Measurements from ENCODE around the gene THUMPD3.

Gene THUMPD3

DNA sequence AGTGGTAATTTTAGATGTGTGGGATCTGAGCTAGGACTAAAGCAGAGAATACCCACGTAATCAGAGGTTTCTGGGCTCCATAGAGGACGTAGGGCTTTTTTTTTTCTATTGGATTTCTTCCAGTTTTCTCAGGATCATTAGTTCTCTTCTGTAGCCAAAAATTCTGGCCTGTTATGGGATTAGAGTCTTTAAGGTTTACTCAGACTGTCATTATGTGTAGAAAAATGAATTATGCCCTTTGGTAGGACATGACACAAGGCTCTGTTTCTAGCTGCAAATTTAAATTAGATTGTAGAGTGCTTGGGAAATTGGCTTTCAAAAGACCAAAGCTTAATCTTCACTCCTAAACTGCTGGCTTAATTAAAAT lies 36.5 kb downstream of the THUMPD3 start:
- peak overlapping the region; percentile 86 for H3K4me3 ChIP-seq (ENCODE audit: low read depth, low read length)
- TF ChIP-seq, protein P1, sequence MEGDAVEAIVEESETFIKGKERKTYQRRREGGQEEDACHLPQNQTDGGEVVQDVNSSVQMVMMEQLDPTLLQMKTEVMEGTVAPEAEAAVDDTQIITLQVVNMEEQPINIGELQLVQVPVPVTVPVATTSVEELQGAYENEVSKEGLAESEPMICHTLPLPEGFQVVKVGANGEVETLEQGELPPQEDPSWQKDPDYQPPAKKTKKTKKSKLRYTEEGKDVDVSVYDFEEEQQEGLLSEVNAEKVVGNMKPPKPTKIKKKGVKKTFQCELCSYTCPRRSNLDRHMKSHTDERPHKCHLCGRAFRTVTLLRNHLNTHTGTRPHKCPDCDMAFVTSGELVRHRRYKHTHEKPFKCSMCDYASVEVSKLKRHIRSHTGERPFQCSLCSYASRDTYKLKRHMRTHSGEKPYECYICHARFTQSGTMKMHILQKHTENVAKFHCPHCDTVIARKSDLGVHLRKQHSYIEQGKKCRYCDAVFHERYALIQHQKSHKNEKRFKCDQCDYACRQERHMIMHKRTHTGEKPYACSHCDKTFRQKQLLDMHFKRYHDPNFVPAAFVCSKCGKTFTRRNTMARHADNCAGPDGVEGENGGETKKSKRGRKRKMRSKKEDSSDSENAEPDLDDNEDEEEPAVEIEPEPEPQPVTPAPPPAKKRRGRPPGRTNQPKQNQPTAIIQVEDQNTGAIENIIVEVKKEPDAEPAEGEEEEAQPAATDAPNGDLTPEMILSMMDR (IDR thresholded peaks at IDR 0.05; ENCODE audit: low read depth, low read length) = no peak
- no peak for TF ChIP-seq MYC (IDR thresholded peaks at IDR 0.05; ENCODE audit: low read depth, low read length)
- TF ChIP-seq, protein P2, sequence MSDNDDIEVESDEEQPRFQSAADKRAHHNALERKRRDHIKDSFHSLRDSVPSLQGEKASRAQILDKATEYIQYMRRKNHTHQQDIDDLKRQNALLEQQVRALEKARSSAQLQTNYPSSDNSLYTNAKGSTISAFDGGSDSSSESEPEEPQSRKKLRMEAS (IDR thresholded peaks at IDR 0.05; ENCODE audit: low read depth, low read length) = no peak
- no peak for TF ChIP-seq POLR2A (IDR thresholded peaks at IDR 0.05; ENCODE audit: extremely low read depth, insufficient read length)
- DNase-seq (ENCODE audit: low read depth) = no peak

DNA sequence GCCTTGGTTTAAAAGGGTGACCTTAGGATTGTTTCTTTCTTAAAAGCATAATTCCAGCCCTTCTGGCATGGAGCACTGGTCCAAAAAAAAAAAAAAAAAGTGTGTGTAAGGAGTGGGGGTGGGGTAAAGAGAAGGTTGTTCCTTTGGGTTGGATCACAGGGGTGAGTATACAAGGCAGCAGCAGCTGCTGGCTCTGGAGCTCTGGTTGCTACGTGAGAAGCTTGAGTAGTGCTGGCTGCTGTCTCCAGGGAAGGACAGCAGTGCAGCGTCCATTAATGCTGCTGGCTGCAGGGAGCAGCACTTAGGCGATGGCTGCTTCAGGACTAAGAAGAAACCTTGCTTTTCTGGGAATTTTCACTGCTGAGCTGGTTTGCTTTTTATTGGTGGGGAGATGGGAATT lies 36.9 kb downstream of the THUMPD3 start:
- H3K4me3 ChIP-seq (ENCODE audit: low read depth, low read length) = peak overlapping the region; percentile 86
- peak; percentile 80 for DNase-seq (ENCODE audit: low read depth)
- TF ChIP-seq POLR2A (IDR thresholded peaks at IDR 0.05; ENCODE audit: extremely low read depth, insufficient read length) (no peak), MYC (IDR thresholded peaks at IDR 0.05; ENCODE audit: low read depth, low read length) (no peak)

DNA sequence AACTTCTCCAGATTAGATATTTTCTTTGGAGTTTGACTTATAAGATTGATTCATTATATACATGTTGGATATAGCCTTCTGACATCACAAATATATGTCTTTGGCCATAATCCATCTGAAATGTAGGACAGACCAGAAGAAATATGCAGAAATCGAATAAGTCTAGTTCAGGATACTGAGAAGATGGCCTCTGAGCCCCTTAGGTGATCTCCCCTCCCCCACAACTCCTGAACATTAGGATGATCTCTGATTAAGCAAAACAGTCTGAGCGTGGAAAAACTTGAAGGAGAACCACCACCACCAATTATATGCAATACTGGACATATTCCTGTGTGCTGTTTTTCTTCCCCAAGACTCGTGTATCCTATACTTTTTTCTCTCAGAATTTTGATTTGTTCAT lies 37.8 kb downstream of the THUMPD3 start:
- peak overlapping the region; percentile 86 for H3K4me3 ChIP-seq (ENCODE audit: low read depth, low read length)
- TF ChIP-seq, protein P1 (IDR thresholded peaks at IDR 0.05; ENCODE audit: low read depth, low read length) = no peak
- no peak for TF ChIP-seq MYC (IDR thresholded peaks at IDR 0.05; ENCODE audit: low read depth, low read length)
- no peak for TF ChIP-seq POLR2A (IDR thresholded peaks at IDR 0.05; ENCODE audit: extremely low read depth, insufficient read length)
- TF ChIP-seq, protein P2 (IDR thresholded peaks at IDR 0.05; ENCODE audit: low read depth, low read length) = no peak
- DNase-seq (ENCODE audit: low read depth) = no peak

DNA sequence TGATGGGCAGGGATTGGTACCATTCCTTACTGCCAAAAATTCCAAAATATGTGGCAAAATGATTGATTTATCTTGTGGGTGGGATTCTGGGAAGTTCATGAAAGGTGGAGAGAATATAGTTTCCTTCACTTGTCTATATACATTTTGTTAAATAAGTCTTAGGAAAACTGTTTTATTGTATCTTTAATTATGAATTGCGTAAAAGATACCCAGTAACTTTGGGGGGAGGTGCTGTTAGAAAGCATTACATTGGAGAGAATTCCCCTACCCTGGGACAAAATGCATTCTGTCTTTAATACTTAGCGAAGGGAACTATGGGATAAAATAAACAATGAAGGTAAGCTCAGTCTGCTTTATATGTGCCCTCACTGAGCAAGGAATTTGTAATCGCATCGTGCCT lies 39.1 kb downstream of the THUMPD3 start:
- TF ChIP-seq, protein P2 (IDR thresholded peaks at IDR 0.05; ENCODE audit: low read depth, low read length) = no peak
- TF ChIP-seq MYC (IDR thresholded peaks at IDR 0.05; ENCODE audit: low read depth, low read length) (no peak), POLR2A (IDR thresholded peaks at IDR 0.05; ENCODE audit: extremely low read depth, insufficient read length) (no peak)
- TF ChIP-seq, protein P1 (IDR thresholded peaks at IDR 0.05; ENCODE audit: low read depth, low read length) = no peak
- H3K4me3 ChIP-seq (ENCODE audit: low read depth, low read length) = peak overlapping the region; percentile 86
- no peak for DNase-seq (ENCODE audit: low read depth)

DNA sequence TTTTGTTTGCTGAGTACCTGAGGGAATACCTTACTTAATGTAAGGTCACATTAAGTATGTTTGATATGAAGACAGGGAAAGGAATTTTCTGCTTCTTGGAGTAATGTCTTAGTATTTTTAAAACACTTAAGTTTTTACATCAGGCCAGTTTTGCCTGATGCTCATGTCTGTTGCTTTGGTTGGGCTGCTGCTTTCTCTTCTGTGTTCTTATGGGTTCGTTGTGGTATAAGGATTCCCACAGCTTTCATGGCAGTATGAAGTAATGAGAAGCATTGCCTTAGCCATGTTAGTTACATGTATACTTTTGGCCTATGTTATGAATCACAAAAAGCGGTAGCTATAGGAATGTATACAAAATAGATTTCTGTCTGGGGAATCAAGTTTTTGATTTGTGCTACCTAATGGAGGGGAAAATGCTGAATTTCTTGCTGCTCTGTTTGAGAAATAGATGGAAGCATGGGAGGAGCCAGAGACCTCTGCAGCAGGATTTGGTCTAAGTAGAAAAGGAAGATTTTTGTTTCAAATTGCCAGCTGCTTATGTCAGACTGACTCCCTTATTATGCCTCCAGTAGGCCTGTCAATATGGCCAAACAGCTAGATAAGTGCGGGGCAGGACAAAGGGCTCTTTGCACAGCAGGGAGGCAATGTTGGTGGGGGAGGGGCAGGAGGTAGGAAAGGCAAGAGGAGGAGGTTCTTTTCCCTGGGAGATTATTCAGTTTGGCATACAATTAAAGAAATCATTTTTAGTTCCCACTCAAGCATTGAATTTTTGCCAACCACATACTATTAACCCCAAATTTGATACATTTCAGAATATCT lies 39.8 kb downstream of the THUMPD3 start:
- DNase-seq (ENCODE audit: low read depth) = peak; percentile 44
- TF ChIP-seq, protein P1 (IDR thresholded peaks at IDR 0.05; ENCODE audit: low read depth, low read length) = no peak
- TF ChIP-seq, protein P2 (IDR thresholded peaks at IDR 0.05; ENCODE audit: low read depth, low read length) = no peak
- no peak for TF ChIP-seq MYC (IDR thresholded peaks at IDR 0.05; ENCODE audit: low read depth, low read length)
- no peak for TF ChIP-seq POLR2A (IDR thresholded peaks at IDR 0.05; ENCODE audit: extremely low read depth, insufficient read length)
- H3K4me3 ChIP-seq (ENCODE audit: low read depth, low read length) = peak overlapping the region; percentile 40

DNA sequence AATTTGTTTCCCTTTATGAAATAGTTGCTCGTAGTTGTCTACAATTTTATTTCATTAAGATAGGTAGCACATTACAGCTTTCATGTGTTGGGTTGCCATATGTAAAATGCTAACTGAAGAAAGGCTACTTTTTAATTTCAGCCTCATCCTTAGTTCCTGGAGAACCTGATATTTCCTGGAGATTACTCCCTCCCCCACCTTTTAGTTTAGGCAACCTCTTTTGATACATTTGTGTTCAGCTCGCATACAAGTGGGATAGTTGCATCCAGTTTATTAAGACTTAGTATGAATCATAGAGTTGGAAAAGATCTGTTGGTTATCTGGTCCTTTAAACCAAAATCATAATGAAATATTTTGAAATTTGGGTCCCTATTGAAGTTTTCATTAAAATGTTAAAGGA lies 40.6 kb downstream of the THUMPD3 start:
- TF ChIP-seq POLR2A (IDR thresholded peaks at IDR 0.05; ENCODE audit: extremely low read depth, insufficient read length) = no peak
- TF ChIP-seq MYC (IDR thresholded peaks at IDR 0.05; ENCODE audit: low read depth, low read length) = no peak
- TF ChIP-seq, protein P1 (IDR thresholded peaks at IDR 0.05; ENCODE audit: low read depth, low read length) = no peak
- TF ChIP-seq, protein P2 (IDR thresholded peaks at IDR 0.05; ENCODE audit: low read depth, low read length) = no peak
- DNase-seq (ENCODE audit: low read depth) = no peak
- H3K4me3 ChIP-seq (ENCODE audit: low read depth, low read length) = peak overlapping the region; percentile 0
